A549 (cell line): ENCODE results near the gene RPL13A. TPM values are rescaled to one million over a fixed set of nuclear protein-coding genes. Genes with fewer than 3 reads are reported as not detected.
A peak's percentile ranks its signal among the peaks of the same experiment; 100 is the strongest.

Source experiments
- ATAC-seq, 2 experiments: fragments of 200-7000 bp in 1 of 2; fragments of >200 bp in 1 of 2; cut with Nextera tagmentation in 1 of 2; cut with Tn5 transposase in 1 of 2; 3 replicates each; pipeline versions ENCODE4 v1.8.0 to v1.9.1; 2018 to 2020; ENCODE audit warnings: mild to moderate bottlenecking in 1 of 2, moderate library complexity in 1 of 2
- CTCF ChIA-PET: fragments of 300-600 bp; sonication (Branson Sonifier 250); formaldehyde crosslinking; extraction: SDS; loops from one replicate; lab custom pipeline; 2021; ENCODE audit warnings: antibody characterized with exemption, inconsistent platforms; lab: Yijun Ruan, JAX
- POLR2A ChIA-PET: fragments of 350-600 bp; formaldehyde crosslinking; extraction: SDS; loops from one replicate; lab custom pipeline; 2021; ENCODE audit warnings: antibody characterized with exemption, inconsistent platforms; lab: Yijun Ruan, JAX
- DNase-seq, 2 experiments: peaks; one replicate each; pipeline versions ENCODE4 v3.0.0 to v3.0.0-alpha.2; 2011 to 2016; ENCODE audit warnings: low read depth in 1 of 2, low spot score in 1 of 2
- FAIRE-seq: peaks from 2 replicates; lab custom pipeline; 2011; peaks lifted over from hg19 to GRCh38; lab: Jason Lieb, UNC
- H3K27ac ChIP-seq, 2 experiments: fragments of >200 bp; sonication (Bioruptor Twin); formaldehyde crosslinking; 3 replicates each; pipeline ENCODE4 v1.5.1; 2016 to 2017
- H3K4me1 ChIP-seq: fragments of >200 bp; sonication (Bioruptor Twin); formaldehyde crosslinking; 3 replicates; pipeline ENCODE4 v1.6.1; 2016
- H3K4me2 ChIP-seq: fragments of >200 bp; sonication (Bioruptor Twin); formaldehyde crosslinking; 3 replicates; pipeline ENCODE4 v1.6.1; 2016
- H3K4me3 ChIP-seq: fragments of >200 bp; sonication (Bioruptor Twin); formaldehyde crosslinking; 3 replicates; pipeline ENCODE4 v1.5.1; 2016
- H3K9me3 ChIP-seq: fragments of >200 bp; sonication (Bioruptor Twin); formaldehyde crosslinking; 3 replicates; pipeline ENCODE4 v1.6.1; 2016
- CHD4 ChIP-seq: fragments of 200-600 bp; sonication (generic); IDR thresholded peaks from 2 replicates; pipeline ENCODE4 v1.6.1; 2016; ENCODE audit warnings: antibody characterized with exemption, mild to moderate bottlenecking, borderline replicate concordance
- CTCF ChIP-seq: fragments of >200 bp; sonication (Bioruptor Twin); formaldehyde crosslinking; IDR thresholded peaks from 3 replicates; pipeline ENCODE4 v1.5.1; 2016
- EHF ChIP-seq: fragments of 250-450 bp; sonication (Bioruptor Pico); IDR thresholded peaks from 2 replicates; pipeline ENCODE4 v1.5.0; 2020; ENCODE audit warnings: mild to moderate bottlenecking
- FOXS1 ChIP-seq: fragments of 250-450 bp; sonication (Bioruptor Pico); IDR thresholded peaks from 2 replicates; pipeline ENCODE4 v1.5.0; 2020; ENCODE audit warnings: mild to moderate bottlenecking, moderate library complexity
- HEYL ChIP-seq: fragments of 250-450 bp; sonication (Bioruptor Pico); IDR thresholded peaks from 2 replicates; pipeline ENCODE4 v1.8.0; 2021; ENCODE audit warnings: mild to moderate bottlenecking, moderate library complexity
- HOXB13 ChIP-seq: fragments of 250-450 bp; sonication (Bioruptor Pico); IDR thresholded peaks from 2 replicates; pipeline ENCODE4 v1.5.0; 2020; ENCODE audit warnings: low read depth, mild to moderate bottlenecking, moderate library complexity
- JUNB ChIP-seq: fragments of >200 bp; sonication (Bioruptor Twin); formaldehyde crosslinking; IDR thresholded peaks from 2 replicates; pipeline ENCODE4 v1.6.1; 2016
- MAX ChIP-seq: IDR thresholded peaks from 2 replicates; pipeline ENCODE4 v1.6.1; 2012
- NPAS2 ChIP-seq: fragments of 250-450 bp; sonication (Bioruptor Pico); IDR thresholded peaks from 2 replicates; pipeline ENCODE4 v1.8.0; 2022; ENCODE audit warnings: mild to moderate bottlenecking, moderate library complexity, borderline replicate concordance
- PHF8 ChIP-seq: fragments of 200-600 bp; sonication (generic); IDR thresholded peaks from 2 replicates; pipeline ENCODE4 v1.6.1; 2016; ENCODE audit warnings: low read depth, mild to moderate bottlenecking, antibody characterized with exemption, moderate library complexity, borderline replicate concordance
- RARB ChIP-seq: fragments of 250-450 bp; sonication (Bioruptor Pico); IDR thresholded peaks from 2 replicates; pipeline ENCODE4 v1.8.0; 2021; ENCODE audit warnings: mild to moderate bottlenecking, moderate library complexity
- REST ChIP-seq: fragments of 200-600 bp; sonication (generic); IDR thresholded peaks from 2 replicates; pipeline ENCODE4 v1.6.1; 2016; ENCODE audit warnings: antibody characterized with exemption, mild to moderate bottlenecking, moderate library complexity
- TFCP2L1 ChIP-seq: fragments of 250-450 bp; sonication (Bioruptor Pico); IDR thresholded peaks from 2 replicates; pipeline ENCODE4 v1.5.0; 2021; ENCODE audit warnings: mild to moderate bottlenecking
- ZFP36 ChIP-seq: fragments of 450-650 bp; IDR thresholded peaks from 2 replicates; pipeline ENCODE4 v1.6.1; 2014; ENCODE audit warnings: borderline replicate concordance; ENCODE audit not compliant: partially characterized antibody
- WGBS: methylation state at CpG from one replicate; pipeline ENCODE4 v1.1.6; 2017; ENCODE audit errors: missing lambda C conversion rate; 5-methylcytosine and 5-hydroxymethylcytosine counted together
- polyA plus RNA-seq, 4 experiments: library from polyadenylated mRNA; depleted of rRNA in 3 of 4; stranded (reverse); fragments of >200 nt; fragmentation: RNase III in 1 of 4; extraction: RNeasy Plus Mini Kit Qiagen cat#74134 plus additional on column Dnase treatment in 1 of 4; gene quantifications; 2 replicates in 3 of 4; 3 replicates in 1 of 4; pipeline ENCODE4 v1.2.3, GENCODE V29; 2011 to 2017
- TF ChIP-seq, protein P1 (sequence below): fragments of >200 bp; sonication (Bioruptor Twin); formaldehyde crosslinking; IDR thresholded peaks from 3 replicates; pipeline ENCODE4 v1.6.1; 2016
- TF ChIP-seq, protein P2 (sequence below): fragments of >200 bp; sonication (Bioruptor Twin); formaldehyde crosslinking; IDR thresholded peaks from 2 replicates; pipeline ENCODE4 v1.6.1; 2016
- TF ChIP-seq, protein P3 (sequence below): fragments of 150-350 bp; IDR thresholded peaks from 2 replicates; pipeline ENCODE4 v1.6.1; 2014; ENCODE audit warnings: low read depth, mild to moderate bottlenecking, low read length

RPL13A gene
- polyA plus RNA-seq, 2 of the 4 experiments (the other 2 are of a cell fraction), result 3,595 to 5,410 TPM

DNA sequence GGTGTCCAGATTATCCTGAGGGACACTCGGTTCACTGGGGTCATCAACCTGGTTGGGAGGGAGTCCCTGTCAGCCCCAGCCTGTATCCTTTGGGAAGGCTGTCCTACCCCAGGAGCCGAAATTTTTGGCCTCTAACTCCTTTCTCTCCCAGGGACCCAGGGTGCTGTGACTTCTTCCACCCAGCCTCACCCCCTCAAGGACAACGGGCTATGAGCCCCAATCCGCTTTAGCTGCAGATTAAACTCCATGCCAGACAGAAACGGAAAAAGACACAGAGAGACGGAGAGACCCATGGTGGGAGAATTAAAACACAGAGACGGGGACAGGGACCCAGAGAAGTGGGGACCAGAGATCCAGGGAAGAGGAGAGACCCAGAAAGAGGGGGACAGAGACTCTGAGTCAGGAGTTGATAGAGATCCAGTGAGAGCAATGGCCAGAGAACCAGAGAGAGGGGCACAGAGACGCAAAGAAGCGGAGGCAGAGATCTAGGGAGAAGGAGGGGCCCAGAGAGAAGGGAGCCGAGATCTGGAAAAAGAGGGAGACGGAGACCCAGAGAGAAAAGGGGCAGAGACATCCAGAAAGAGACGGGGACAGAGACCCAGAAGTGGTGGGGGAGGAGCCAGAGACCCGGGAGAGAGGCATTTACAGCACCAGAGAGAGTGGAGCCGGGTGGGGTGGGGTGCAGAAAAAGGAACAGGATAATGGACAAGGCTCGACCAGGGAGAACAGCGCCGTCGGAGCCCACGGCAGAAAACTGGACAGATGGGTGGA, 46.8 kb upstream of the RPL13A start:
- TF ChIP-seq, protein P1, sequence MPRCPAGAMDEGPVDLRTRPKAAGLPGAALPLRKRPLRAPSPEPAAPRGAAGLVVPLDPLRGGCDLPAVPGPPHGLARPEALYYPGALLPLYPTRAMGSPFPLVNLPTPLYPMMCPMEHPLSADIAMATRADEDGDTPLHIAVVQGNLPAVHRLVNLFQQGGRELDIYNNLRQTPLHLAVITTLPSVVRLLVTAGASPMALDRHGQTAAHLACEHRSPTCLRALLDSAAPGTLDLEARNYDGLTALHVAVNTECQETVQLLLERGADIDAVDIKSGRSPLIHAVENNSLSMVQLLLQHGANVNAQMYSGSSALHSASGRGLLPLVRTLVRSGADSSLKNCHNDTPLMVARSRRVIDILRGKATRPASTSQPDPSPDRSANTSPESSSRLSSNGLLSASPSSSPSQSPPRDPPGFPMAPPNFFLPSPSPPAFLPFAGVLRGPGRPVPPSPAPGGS, result no peak
- TF ChIP-seq HOXB13 (CRISPR knock-in tag), result no peak
- TF ChIP-seq, protein P2, sequence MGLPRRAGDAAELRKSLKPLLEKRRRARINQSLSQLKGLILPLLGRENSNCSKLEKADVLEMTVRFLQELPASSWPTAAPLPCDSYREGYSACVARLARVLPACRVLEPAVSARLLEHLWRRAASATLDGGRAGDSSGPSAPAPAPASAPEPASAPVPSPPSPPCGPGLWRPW, result no peak
- no peak for TF ChIP-seq NPAS2 (CRISPR knock-in tag)
- TF ChIP-seq ZFP36, result peak; percentile 7
- Histone ChIP-seq H3K4me3 (peak overlapping the region; percentile 79), H3K4me2 (peak overlapping the region; percentile 99), H3K9me3 (no peaks in the 10 kb centered on the region), H3K27ac (peak overlapping the region in 1 of 2 experiments; percentile 57; a peak in 3 of 6 replicates), H3K4me1 (peaks cover 19% of the 10 kb centered on the region)
- no peak for FAIRE-seq
- no peak for ATAC-seq
- ChIA-PET POLR2A (interaction anchor here (0.8 kb wide), 1 partner anchor 13 kb away, joined by 3 read pairs; the partner anchor contains the start of gene ALDH16A1), CTCF (interaction anchor here (0.7 to 19.0 kb wide), 10 partner anchors 13 to 249 kb away, joined by 3 to 244 read pairs (median 4); partner anchors contain the start of genes DKKL1, GFY and KASH5)
- WGBS, result 31% methylated on average over 19 of the region's 19 CpGs
- no peak for DNase-seq

DNA sequence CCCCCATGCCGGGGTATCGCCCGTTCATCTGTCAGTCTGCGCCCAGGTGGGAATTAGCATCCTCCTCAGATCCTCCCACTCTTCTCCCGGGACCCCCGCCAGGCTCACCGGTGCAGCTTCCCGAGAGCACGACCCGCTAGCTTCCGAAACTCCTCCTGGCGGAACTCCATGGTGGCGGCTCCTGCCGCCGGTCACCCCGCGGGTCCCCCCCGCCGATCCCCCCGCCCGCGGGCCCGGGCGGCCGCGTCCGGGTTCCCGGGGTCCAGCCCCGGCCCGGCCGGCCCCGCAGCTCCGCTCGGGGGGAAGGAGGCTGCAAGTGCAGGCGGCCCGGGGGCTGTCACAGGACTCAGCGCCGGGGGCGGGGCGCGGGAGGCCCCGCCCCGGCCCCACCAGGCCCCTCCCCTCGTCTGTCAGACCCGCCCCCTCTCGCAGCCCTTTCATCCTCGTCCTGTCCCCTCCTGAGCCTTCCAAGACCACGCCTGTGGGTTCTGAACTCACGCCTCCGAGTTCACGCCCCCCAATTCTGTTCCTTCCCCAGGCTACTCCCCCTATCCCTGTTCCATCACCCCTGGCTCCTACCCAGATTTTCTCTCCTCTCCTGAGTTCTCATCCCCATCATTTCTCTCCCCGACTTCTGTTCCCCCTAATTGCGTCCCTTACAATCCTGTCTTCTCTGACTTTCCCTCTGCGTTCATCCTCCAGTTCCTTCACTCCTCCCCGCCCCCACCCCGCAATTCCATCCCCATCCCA, 46.0 kb upstream of the RPL13A start, which contains the start of gene SLC17A7:
SLC17A7 (minus strand) TSS at position 318 of the 750 bp plus-strand sequence; CDS start at position 170, 148 bp downstream.
- Histone ChIP-seq H3K4me1 (peaks cover 19% of the 10 kb centered on the region), H3K27ac (peak within 1 kb of the TSS; percentile 85 to 89), H3K4me2 (peak within 1 kb of the TSS; percentile 99), H3K9me3 (no peaks in the 10 kb centered on the region), H3K4me3 (peak within 1 kb of the TSS; percentile 79)
- WGBS, result 11% methylated on average over 22 of the region's 56 CpGs
- no peak for FAIRE-seq
- ChIA-PET CTCF (interaction anchor here (1.2 to 19.0 kb wide), 10 partner anchors 10 to 129 kb away, joined by 3 to 244 read pairs (median 9); partner anchors contain the start of genes DKKL1, GFY and KASH5), POLR2A (interaction anchor here (0.6 to 0.8 kb wide), 2 partner anchors 10 to 12 kb away, joined by 3 read pairs; partner anchors contain the start of genes ALDH16A1 and PIH1D1)
- peak; percentile 70 to 91 for DNase-seq
- TF ChIP-seq CHD4, result no peak
- TF ChIP-seq JUNB, result no peak
- TF ChIP-seq CTCF, result no peak
- TF ChIP-seq HEYL (CRISPR knock-in tag), result no peak
- TF ChIP-seq EHF (CRISPR knock-in tag), result no peak
- no peak for TF ChIP-seq PHF8
- TF ChIP-seq MAX, result no peak
- peak; percentile 6 to 15; a peak in 5 of 6 replicates for ATAC-seq

GRCh38 chr19:49441960-49442350, 45.5 kb upstream of the RPL13A start:
- WGBS, result 36% methylated on average over 14 of the region's 14 CpGs
- TF ChIP-seq, protein P3, sequence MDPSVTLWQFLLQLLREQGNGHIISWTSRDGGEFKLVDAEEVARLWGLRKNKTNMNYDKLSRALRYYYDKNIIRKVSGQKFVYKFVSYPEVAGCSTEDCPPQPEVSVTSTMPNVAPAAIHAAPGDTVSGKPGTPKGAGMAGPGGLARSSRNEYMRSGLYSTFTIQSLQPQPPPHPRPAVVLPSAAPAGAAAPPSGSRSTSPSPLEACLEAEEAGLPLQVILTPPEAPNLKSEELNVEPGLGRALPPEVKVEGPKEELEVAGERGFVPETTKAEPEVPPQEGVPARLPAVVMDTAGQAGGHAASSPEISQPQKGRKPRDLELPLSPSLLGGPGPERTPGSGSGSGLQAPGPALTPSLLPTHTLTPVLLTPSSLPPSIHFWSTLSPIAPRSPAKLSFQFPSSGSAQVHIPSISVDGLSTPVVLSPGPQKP, result no peak
- TF ChIP-seq TFCP2L1 (CRISPR knock-in tag), result no peak
- TF ChIP-seq RARB, result no peak
- TF ChIP-seq REST, result no peak
- TF ChIP-seq CHD4, result no peak
- no peak for TF ChIP-seq FOXS1 (CRISPR knock-in tag)
- TF ChIP-seq, all 56 proteins: peak for 0
- FAIRE-seq (no peak), DNase-seq (no peak), ATAC-seq (no peak)
- POLR2A ChIA-PET, result interaction anchor here (0.6 to 1.3 kb wide), 2 partner anchors 10 kb away, joined by 3 to 7 read pairs; partner anchors contain the start of gene PIH1D1
- H3K4me3 ChIP-seq, result peak overlapping the region; percentile 79
- H3K4me2 ChIP-seq, result peak overlapping the region; percentile 99
- H3K9me3 ChIP-seq, result no peaks in the 10 kb centered on the region
- CTCF ChIA-PET, result interaction anchor here (1.2 to 19.0 kb wide), 13 partner anchors 10 to 128 kb away, joined by 3 to 244 read pairs (median 8); partner anchors contain the start of genes DKKL1, GFY and KASH5
- peaks cover 19% of the 10 kb centered on the region for H3K4me1 ChIP-seq
- peak overlapping the region in 1 of 2 experiments; percentile 89; a peak in 3 of 6 replicates for H3K27ac ChIP-seq
